NCI-H1417 treated with DMSO at 0.1 percent for 48 hours (cell line): ENCODE data around the gene ZBTB20.
A peak's percentile ranks its signal among the peaks of the same experiment; 100 is the strongest.

Experiments used
- DNase-seq: peaks from one replicate; lab custom pipeline; 2025; lab: John Stamatoyannopoulos, UW

The ZBTB20 gene

GRCh38 chr3:114928989-114929640 is 218.0 kb downstream of the ZBTB20 start:
- no peak for DNase-seq

- DNase-seq = no peak
These were observed 242.5 kb downstream of the ZBTB20 start for GRCh38 chr3:114904633-114905032.

- no peak for DNase-seq
These were observed 243.9 kb downstream of the ZBTB20 start for GRCh38 chr3:114903213-114903612.

GRCh38 chr3:114902691-114903101 is 244.4 kb downstream of the ZBTB20 start:
- no peak for DNase-seq

GRCh38 chr3:114900908-114901307 is 246.2 kb downstream of the ZBTB20 start:
- no peak for DNase-seq

- peak; percentile 91 for DNase-seq
These were observed 247.7 kb downstream of the ZBTB20 start for GRCh38 chr3:114899186-114899931.

- no peak for DNase-seq
These were observed 250.1 kb downstream of the ZBTB20 start for GRCh38 chr3:114896978-114897377.

GRCh38 chr3:114893361-114893760 is 253.7 kb downstream of the ZBTB20 start:
- DNase-seq = no peak

GRCh38 chr3:114892880-114893279 is 254.2 kb downstream of the ZBTB20 start:
- no peak for DNase-seq

- no peak for DNase-seq
These were observed 254.8 kb downstream of the ZBTB20 start for GRCh38 chr3:114892131-114892879.

- no peak for DNase-seq
These were observed 259.3 kb downstream of the ZBTB20 start for GRCh38 chr3:114887806-114888205.

- no peak for DNase-seq
These were observed 260.2 kb downstream of the ZBTB20 start for GRCh38 chr3:114886905-114887304.

- DNase-seq = no peak
These were observed 262.7 kb downstream of the ZBTB20 start for GRCh38 chr3:114884213-114884923.

GRCh38 chr3:114880078-114880477 is 267.0 kb downstream of the ZBTB20 start:
- DNase-seq = peak; percentile 77

- peak; percentile 77 for DNase-seq
These were observed 267.7 kb downstream of the ZBTB20 start for GRCh38 chr3:114879059-114880031.

- DNase-seq = no peak
These were observed 268.8 kb downstream of the ZBTB20 start for GRCh38 chr3:114878114-114878839.

- DNase-seq = no peak
These were observed 269.5 kb downstream of the ZBTB20 start for GRCh38 chr3:114877378-114878113.

- DNase-seq = no peak
These were observed 272.5 kb downstream of the ZBTB20 start for GRCh38 chr3:114874522-114874971.

- no peak for DNase-seq
These were observed 273.5 kb downstream of the ZBTB20 start for GRCh38 chr3:114873591-114873990.

GRCh38 chr3:114872588-114872987 is 274.5 kb downstream of the ZBTB20 start:
- no peak for DNase-seq
